ENCODE data around the gene PCDHGA11. TPM values are rescaled to one million over a fixed set of nuclear protein-coding genes. Genes with fewer than 3 reads are reported as not detected.
A peak's percentile ranks its signal among the peaks of the same experiment; 100 is the strongest.
"Not testable (repeated sequence)": the region's sequence is repeated elsewhere in the genome, so short reads cannot be mapped to it uniquely, and the experiment has no call there.

The PCDHGA11 gene
- total RNA-seq, 2 donors from 2014 or later: 0.33 to 0.55 TPM

GRCh38 chr5:141389153-141390042 lies 31.5 kb upstream of the PCDHGA11 start:
- no peaks in the 10 kb centered on the region for H3K9me3 Mint-ChIP-seq
- DNase-seq (ENCODE audit: low spot score) (no peak), ATAC-seq (no peak)
- H3K4me1 Mint-ChIP-seq (ENCODE audit: low read depth in 2 of 2): peaks cover 0 to 4% of the 10 kb centered on the region in 2 donors
- H3K36me3 Mint-ChIP-seq: peaks cover 19% of the 10 kb centered on the region
- H3K27me3 Mint-ChIP-seq: peaks cover 43 to 74% of the 10 kb centered on the region in 2 donors
- H3K4me3 Mint-ChIP-seq: no peak overlapping the region
- H3K27ac Mint-ChIP-seq: no peak overlapping the region

- H3K9me3 Mint-ChIP-seq: no peaks in the 10 kb centered on the region
- H3K27ac Mint-ChIP-seq: no peak within 1 kb of the TSS
- H3K27me3 Mint-ChIP-seq: peaks cover 41 to 70% of the 10 kb centered on the region in 2 donors
- DNase-seq (ENCODE audit: low spot score): no peak
- no peak for ATAC-seq
- H3K4me3 Mint-ChIP-seq: no peak within 1 kb of the TSS
- peaks cover 0 to 4% of the 10 kb centered on the region in 2 donors for H3K4me1 Mint-ChIP-seq (ENCODE audit: low read depth in 2 of 2)
- peaks cover 24% of the 10 kb centered on the region for H3K36me3 Mint-ChIP-seq
Observed at GRCh38 chr5:141392429-141393198, 28.2 kb upstream of the PCDHGA11 start, which contains the start of gene PCDHGA8. TSS of gene PCDHGA8 (plus strand) at chr5:141392633. CDS start at chr5:141392814, 181 bp downstream.

GRCh38 chr5:141393267-141393666 lies 27.6 kb upstream of the PCDHGA11 start:
- Mint-ChIP-seq H3K27me3 (peaks cover 40 to 68% of the 10 kb centered on the region in 2 donors), H3K4me3 (no peak overlapping the region), H3K4me1 (ENCODE audit: low read depth in 2 of 2) (peaks cover 0 to 4% of the 10 kb centered on the region in 2 donors), H3K36me3 (peaks cover 23% of the 10 kb centered on the region), H3K27ac (no peak overlapping the region), H3K9me3 (no peaks in the 10 kb centered on the region)
- DNase-seq (ENCODE audit: low spot score) (no peak), ATAC-seq (no peak)

GRCh38 chr5:141394401-141395187 lies 26.3 kb upstream of the PCDHGA11 start:
- H3K9me3 Mint-ChIP-seq; H3K4me1 Mint-ChIP-seq (ENCODE audit: low read depth in 2 of 2); H3K27ac Mint-ChIP-seq; DNase-seq (ENCODE audit: low spot score); ATAC-seq; H3K4me3 Mint-ChIP-seq: not testable (repeated sequence)
- peaks cover 16% of the 10 kb centered on the region for H3K36me3 Mint-ChIP-seq
- peaks cover 39 to 69% of the 10 kb centered on the region in 2 donors for H3K27me3 Mint-ChIP-seq

GRCh38 chr5:141397756-141398551 lies 22.9 kb upstream of the PCDHGA11 start, which contains the start of gene PCDHGB5:
TSS of gene PCDHGB5 (plus strand) at chr5:141397947. CDS start at chr5:141398128, 181 bp downstream.
- peak; percentile 89 to 92 for ATAC-seq
- not testable (repeated sequence) for H3K27ac Mint-ChIP-seq; DNase-seq (ENCODE audit: low spot score); H3K9me3 Mint-ChIP-seq; H3K4me1 Mint-ChIP-seq (ENCODE audit: low read depth in 2 of 2)
- Mint-ChIP-seq H3K27me3 (peaks cover 38 to 57% of the 10 kb centered on the region in 2 donors), H3K36me3 (peaks cover 17% of the 10 kb centered on the region), H3K4me3 (peak within 1 kb of the TSS; percentile 34)

- peaks cover 36 to 55% of the 10 kb centered on the region in 2 donors for H3K27me3 Mint-ChIP-seq
- DNase-seq (ENCODE audit: low spot score) (no peak), ATAC-seq (no peak)
- H3K4me3 Mint-ChIP-seq: peak overlapping the region; percentile 15
- no peak overlapping the region for H3K27ac Mint-ChIP-seq
- H3K36me3 Mint-ChIP-seq: peaks cover 17% of the 10 kb centered on the region
- peaks cover 4% of the 10 kb centered on the region for H3K9me3 Mint-ChIP-seq
- peaks cover 6 to 10% of the 10 kb centered on the region in 2 donors for H3K4me1 Mint-ChIP-seq (ENCODE audit: low read depth in 2 of 2)
Observed at GRCh38 chr5:141398608-141399007, 22.2 kb upstream of the PCDHGA11 start.

- Mint-ChIP-seq H3K27ac (no peak overlapping the region), H3K9me3 (peaks cover 4% of the 10 kb centered on the region), H3K4me3 (peak overlapping the region; percentile 12), H3K36me3 (peaks cover 12% of the 10 kb centered on the region), H3K4me1 (ENCODE audit: low read depth in 2 of 2) (peaks cover 6 to 10% of the 10 kb centered on the region in 2 donors), H3K27me3 (peaks cover 38 to 56% of the 10 kb centered on the region in 2 donors)
- DNase-seq (ENCODE audit: low spot score) (no peak), ATAC-seq (no peak)
Observed at GRCh38 chr5:141399555-141400258, 21.1 kb upstream of the PCDHGA11 start.

- DNase-seq (ENCODE audit: low spot score) (no peak), ATAC-seq (no peak)
- Mint-ChIP-seq H3K27me3 (peaks cover 34 to 54% of the 10 kb centered on the region in 2 donors), H3K4me3 (peak within 1 kb of the TSS; percentile 43), H3K4me1 (ENCODE audit: low read depth in 2 of 2) (peaks cover 11 to 12% of the 10 kb centered on the region in 2 donors), H3K36me3 (peaks cover 6% of the 10 kb centered on the region), H3K9me3 (peaks cover 4% of the 10 kb centered on the region), H3K27ac (no peak within 1 kb of the TSS)
Observed at GRCh38 chr5:141402553-141403243, 18.2 kb upstream of the PCDHGA11 start, which contains the start of gene PCDHGA9. TSS of gene PCDHGA9 (plus strand) at chr5:141402778. CDS start at chr5:141402953, 175 bp downstream.

- Mint-ChIP-seq H3K4me3 (no peak overlapping the region), H3K27ac (no peak overlapping the region), H3K4me1 (ENCODE audit: low read depth in 2 of 2) (peaks cover 15 to 16% of the 10 kb centered on the region in 2 donors), H3K9me3 (peaks cover 4% of the 10 kb centered on the region), H3K36me3 (peaks cover 11% of the 10 kb centered on the region), H3K27me3 (peaks cover 36 to 61% of the 10 kb centered on the region in 2 donors)
- DNase-seq (ENCODE audit: low spot score): no peak
- no peak for ATAC-seq
Observed at GRCh38 chr5:141403387-141403786, 17.5 kb upstream of the PCDHGA11 start.

GRCh38 chr5:141407790-141408505 lies 12.9 kb upstream of the PCDHGA11 start, which contains the start of gene PCDHGB6:
TSS of gene PCDHGB6 (plus strand) at chr5:141408021. CDS start at chr5:141408203, 182 bp downstream.
- Mint-ChIP-seq H3K4me1 (ENCODE audit: low read depth in 2 of 2) (peaks cover 20% of the 10 kb centered on the region in 2 donors), H3K36me3 (peaks cover 19% of the 10 kb centered on the region), H3K27ac (peak within 1 kb of the TSS; percentile 9 to 35), H3K27me3 (peaks cover 24 to 60% of the 10 kb centered on the region in 2 donors), H3K4me3 (peak within 1 kb of the TSS; percentile 76)
- not testable (repeated sequence) for H3K9me3 Mint-ChIP-seq
- ATAC-seq: peak; percentile 80 to 92
- DNase-seq (ENCODE audit: low spot score): peak; percentile 75

Measured in natural killer cell treated with Interleukin-12 subunit alpha and Interleukin-12 subunit beta and Interleukin-15 and Interleukin-18, amount 100 ng/mL, for 72 hours (primary cell).